Activated B cell treated with CpG ODN at 0.5 μM for 24 hours (primary cell): ENCODE measurements around the gene LCOR. TPM values are rescaled to one million over a fixed set of nuclear protein-coding genes. Genes with fewer than 3 reads are reported as not detected.

Experiments used
- ATAC-seq: fragments of 200-7000 bp; cut with Tn5 transposase; one replicate; pipeline ENCODE4 v1.10.0; 2021; ENCODE audit warnings: low read depth, mild to moderate bottlenecking, moderate library complexity
- CTCF ChIA-PET: fragments of 350-600 bp; sonication (Branson Sonifier 250); formaldehyde crosslinking; loops from one replicate; lab custom pipeline; 2021; ENCODE audit warnings: antibody characterized with exemption; lab: Charles Lee
- POLR2A ChIA-PET: fragments of 350-600 bp; sonication (Branson Sonifier 250); formaldehyde crosslinking; loops from one replicate; lab custom pipeline; 2021; ENCODE audit warnings: antibody characterized with exemption; lab: Charles Lee
- DNase-seq: peaks from one replicate; pipeline ENCODE4 v3.0.0; 2022
- H3K27ac Mint-ChIP-seq: one replicate; pipeline ENCODE4 v1.8.0; 2020; ENCODE audit warnings: mixed read lengths
- H3K27me3 Mint-ChIP-seq: one replicate; pipeline ENCODE4 v1.8.0; 2021; ENCODE audit warnings: mixed read lengths
- H3K36me3 Mint-ChIP-seq: one replicate; pipeline ENCODE4 v1.8.0; 2021; ENCODE audit warnings: low read depth, mixed read lengths
- H3K4me1 Mint-ChIP-seq: one replicate; pipeline ENCODE4 v1.8.0; 2021; ENCODE audit warnings: mixed read lengths
- H3K4me3 Mint-ChIP-seq: one replicate; pipeline ENCODE4 v1.8.0; 2020; ENCODE audit warnings: mild to moderate bottlenecking, mixed read lengths
- H3K9me3 Mint-ChIP-seq: one replicate; pipeline ENCODE4 v1.8.0; 2020; ENCODE audit warnings: mixed read lengths
- intact Hi-C: fragments of 100-400 bp; cut with micrococcal nuclease; formaldehyde crosslinking; loops from one replicate; pipeline ENCODE4 v1.15.1; 2024
- total RNA-seq: library from RNA; stranded (reverse); gene quantifications from 2 replicates; pipeline ENCODE4 v1.2.3, GENCODE V29; 2022
- TF ChIP-seq, protein P1 (sequence below): fragments of 200-600 bp; IDR thresholded peaks from one replicate; pipeline ENCODE4 v1.8.0; 2022; ENCODE audit warnings: antibody characterized with exemption, mild to moderate bottlenecking

Gene LCOR
- total RNA-seq, 1 donor from 2014 or later: 54.9 TPM

DNA sequence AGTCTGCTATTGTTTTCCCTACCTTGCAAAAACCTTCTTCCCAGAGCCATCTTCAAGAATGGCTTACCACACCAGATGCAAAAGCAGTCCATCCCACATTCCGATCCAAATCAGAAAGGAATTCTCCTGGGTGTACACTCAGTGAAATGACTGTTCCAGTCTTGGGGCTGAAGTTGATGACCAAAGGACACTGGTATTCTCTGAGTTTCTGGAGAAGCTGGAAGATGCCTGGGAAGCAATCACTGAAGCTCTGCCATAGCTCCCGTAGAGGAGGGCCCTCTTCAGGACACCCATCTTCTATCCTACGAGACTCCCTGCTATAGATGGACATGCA lies 155.7 kb downstream of the LCOR start:
- ChIA-PET POLR2A (no interaction called here), CTCF (interaction anchor here (1.1 kb wide), 1 partner anchor 37 kb away, joined by 3 read pairs; no protein-coding TSS in a partner anchor)
- H3K9me3 Mint-ChIP-seq: no peaks in the 10 kb centered on the region
- TF ChIP-seq, protein P1, sequence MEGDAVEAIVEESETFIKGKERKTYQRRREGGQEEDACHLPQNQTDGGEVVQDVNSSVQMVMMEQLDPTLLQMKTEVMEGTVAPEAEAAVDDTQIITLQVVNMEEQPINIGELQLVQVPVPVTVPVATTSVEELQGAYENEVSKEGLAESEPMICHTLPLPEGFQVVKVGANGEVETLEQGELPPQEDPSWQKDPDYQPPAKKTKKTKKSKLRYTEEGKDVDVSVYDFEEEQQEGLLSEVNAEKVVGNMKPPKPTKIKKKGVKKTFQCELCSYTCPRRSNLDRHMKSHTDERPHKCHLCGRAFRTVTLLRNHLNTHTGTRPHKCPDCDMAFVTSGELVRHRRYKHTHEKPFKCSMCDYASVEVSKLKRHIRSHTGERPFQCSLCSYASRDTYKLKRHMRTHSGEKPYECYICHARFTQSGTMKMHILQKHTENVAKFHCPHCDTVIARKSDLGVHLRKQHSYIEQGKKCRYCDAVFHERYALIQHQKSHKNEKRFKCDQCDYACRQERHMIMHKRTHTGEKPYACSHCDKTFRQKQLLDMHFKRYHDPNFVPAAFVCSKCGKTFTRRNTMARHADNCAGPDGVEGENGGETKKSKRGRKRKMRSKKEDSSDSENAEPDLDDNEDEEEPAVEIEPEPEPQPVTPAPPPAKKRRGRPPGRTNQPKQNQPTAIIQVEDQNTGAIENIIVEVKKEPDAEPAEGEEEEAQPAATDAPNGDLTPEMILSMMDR: no peak
- peaks cover 2% of the 10 kb centered on the region for H3K36me3 Mint-ChIP-seq
- DNase-seq (no peak), ATAC-seq (no peak)
- H3K4me1 Mint-ChIP-seq: peaks cover 26% of the 10 kb centered on the region
- H3K4me3 Mint-ChIP-seq: no peak overlapping the region
- intact Hi-C loops: no loop called here
- no peaks in the 10 kb centered on the region for H3K27me3 Mint-ChIP-seq
- H3K27ac Mint-ChIP-seq: no peak overlapping the region

DNA sequence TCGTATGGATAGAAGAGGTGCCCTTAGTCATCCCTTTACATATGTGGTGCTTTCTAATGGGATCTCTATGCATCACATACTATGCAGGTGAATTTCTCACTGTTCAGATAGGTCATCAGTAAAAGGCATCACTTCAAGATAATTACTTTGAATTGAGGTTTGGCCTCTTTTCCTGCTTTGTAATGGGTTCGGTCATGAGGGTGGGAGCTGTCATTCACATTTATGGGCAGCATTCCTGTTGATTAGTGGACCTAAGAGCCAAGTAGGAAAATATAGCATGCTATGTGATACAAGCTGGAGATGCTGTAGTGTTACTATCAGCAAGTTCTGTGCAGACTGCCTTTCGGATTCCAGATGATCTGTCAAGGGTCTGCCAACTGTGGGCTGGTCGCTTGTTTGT lies 156.3 kb downstream of the LCOR start:
- intact Hi-C loops: no loop called here
- no peak overlapping the region for H3K27ac Mint-ChIP-seq
- H3K27me3 Mint-ChIP-seq: no peaks in the 10 kb centered on the region
- TF ChIP-seq, protein P1: no peak
- no peak overlapping the region for H3K4me3 Mint-ChIP-seq
- POLR2A ChIA-PET: no interaction called here
- CTCF ChIA-PET: no interaction called here
- peaks cover 29% of the 10 kb centered on the region for H3K4me1 Mint-ChIP-seq
- DNase-seq (no peak), ATAC-seq (no peak)
- no peaks in the 10 kb centered on the region for H3K36me3 Mint-ChIP-seq
- no peaks in the 10 kb centered on the region for H3K9me3 Mint-ChIP-seq

DNA sequence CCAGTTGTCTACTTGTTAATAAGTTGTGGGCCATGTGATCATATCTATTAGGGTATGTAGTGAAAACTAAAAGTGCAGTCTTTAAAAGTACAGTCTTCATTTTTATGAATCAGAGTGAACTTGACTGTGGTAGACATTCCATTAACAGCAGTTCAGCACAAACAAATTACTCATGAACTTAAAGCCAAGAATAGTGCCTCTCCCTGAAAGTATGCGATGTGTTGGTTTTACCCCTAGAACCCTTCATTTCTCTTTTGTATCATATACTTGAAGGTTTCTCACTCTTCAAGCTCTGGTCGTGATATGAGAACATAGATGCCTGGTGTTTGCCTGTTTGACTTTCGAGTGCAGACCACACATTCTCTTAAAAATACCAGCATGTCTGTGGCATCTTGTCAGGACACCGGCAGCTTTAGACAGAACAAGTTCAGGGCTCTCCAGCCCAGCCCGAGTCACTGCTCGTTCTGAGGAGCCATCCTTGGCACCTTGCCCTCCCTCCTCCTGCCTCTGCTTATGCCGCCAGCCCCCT lies 159.3 kb downstream of the LCOR start:
- no peak overlapping the region for H3K4me3 Mint-ChIP-seq
- no peaks in the 10 kb centered on the region for H3K36me3 Mint-ChIP-seq
- no peak overlapping the region for H3K27ac Mint-ChIP-seq
- no peaks in the 10 kb centered on the region for H3K9me3 Mint-ChIP-seq
- TF ChIP-seq, protein P1: no peak
- no peaks in the 10 kb centered on the region for H3K27me3 Mint-ChIP-seq
- ATAC-seq (no peak), DNase-seq (no peak)
- intact Hi-C loops: no loop called here
- POLR2A ChIA-PET: no interaction called here
- CTCF ChIA-PET: interaction anchor here (0.9 kb wide), 1 partner anchor 34 kb away, joined by 4 read pairs; no protein-coding TSS in a partner anchor
- H3K4me1 Mint-ChIP-seq: peaks cover 9% of the 10 kb centered on the region

DNA sequence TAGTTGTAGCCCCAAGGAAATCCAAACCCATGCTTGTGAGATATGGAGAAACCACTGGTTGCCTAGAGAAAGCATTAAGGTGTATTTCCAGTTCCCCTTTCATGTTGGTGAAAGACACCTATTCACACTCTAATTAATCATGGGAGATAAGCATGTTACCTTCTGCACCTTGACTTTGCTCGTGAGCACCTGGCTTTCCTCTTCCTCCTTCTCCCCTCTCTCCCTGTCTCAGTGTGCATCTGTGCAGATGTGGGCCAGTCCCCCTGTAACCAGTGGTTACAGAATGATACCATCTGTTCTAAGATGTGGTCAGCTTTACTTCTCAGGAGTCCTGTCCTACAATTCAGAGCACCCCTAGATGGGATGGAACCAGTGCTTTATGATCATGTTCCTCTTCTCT lies 160.6 kb downstream of the LCOR start:
- Mint-ChIP-seq H3K9me3 (no peaks in the 10 kb centered on the region), H3K36me3 (no peaks in the 10 kb centered on the region), H3K27ac (no peak overlapping the region), H3K27me3 (no peaks in the 10 kb centered on the region), H3K4me1 (peaks cover 9% of the 10 kb centered on the region), H3K4me3 (no peak overlapping the region)
- ChIA-PET CTCF (no interaction called here), POLR2A (no interaction called here)
- intact Hi-C loops: no loop called here
- ATAC-seq: no peak
- no peak for DNase-seq
- TF ChIP-seq, protein P1: no peak

DNA sequence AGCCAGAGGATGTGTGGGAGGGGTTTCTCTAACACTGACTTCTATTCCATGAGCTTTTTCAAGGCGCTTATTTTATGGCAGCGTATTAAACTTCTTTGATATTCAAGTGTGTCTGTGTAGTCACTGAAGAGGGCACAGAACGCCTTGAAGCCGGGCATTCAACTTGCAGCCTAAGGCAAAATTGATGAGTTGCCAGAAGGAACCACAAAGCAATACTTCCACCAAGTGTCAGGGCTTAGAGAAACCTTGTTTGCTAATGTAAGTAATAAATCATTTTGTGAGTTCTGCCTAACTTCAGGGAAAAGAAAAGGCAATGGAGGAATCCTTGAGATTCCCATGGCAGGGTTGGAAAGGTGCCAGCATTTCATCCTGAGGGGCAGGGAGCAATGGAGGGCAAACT lies 163.8 kb downstream of the LCOR start:
- ChIA-PET CTCF (no interaction called here), POLR2A (no interaction called here)
- Mint-ChIP-seq H3K27me3 (no peaks in the 10 kb centered on the region), H3K36me3 (no peaks in the 10 kb centered on the region), H3K27ac (no peak overlapping the region), H3K9me3 (no peaks in the 10 kb centered on the region), H3K4me1 (peaks cover 9% of the 10 kb centered on the region), H3K4me3 (no peak overlapping the region)
- no peak for ATAC-seq
- TF ChIP-seq, protein P1: no peak
- intact Hi-C loops: no loop called here
- DNase-seq: no peak
